ENCODE measurements around the gene HDAC8.

HDAC8 gene

DNA sequence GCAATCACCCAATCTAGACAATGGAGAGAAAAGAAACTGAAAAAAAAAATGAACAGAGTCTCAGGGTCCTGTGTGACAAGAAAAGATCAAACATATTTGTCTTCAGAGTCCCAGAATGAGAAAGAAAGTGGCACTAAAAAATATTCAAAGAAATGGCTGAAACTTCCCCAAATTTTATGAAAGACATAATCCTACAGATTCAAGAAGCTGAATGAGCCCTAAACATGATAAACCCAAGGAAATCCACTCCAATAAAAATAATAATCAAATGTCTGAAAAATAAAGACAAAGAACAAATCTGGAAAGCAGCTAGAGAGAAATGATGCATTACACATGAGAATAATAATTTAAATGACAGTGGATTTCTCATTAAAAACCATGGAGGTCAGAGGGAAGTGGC, 136.6 kb downstream of the HDAC8 start:
- H3K27me3 ChIP-seq (replicated peaks; ENCODE audit: insufficient read depth, low read length): no peaks in the 10 kb centered on the region

DNA sequence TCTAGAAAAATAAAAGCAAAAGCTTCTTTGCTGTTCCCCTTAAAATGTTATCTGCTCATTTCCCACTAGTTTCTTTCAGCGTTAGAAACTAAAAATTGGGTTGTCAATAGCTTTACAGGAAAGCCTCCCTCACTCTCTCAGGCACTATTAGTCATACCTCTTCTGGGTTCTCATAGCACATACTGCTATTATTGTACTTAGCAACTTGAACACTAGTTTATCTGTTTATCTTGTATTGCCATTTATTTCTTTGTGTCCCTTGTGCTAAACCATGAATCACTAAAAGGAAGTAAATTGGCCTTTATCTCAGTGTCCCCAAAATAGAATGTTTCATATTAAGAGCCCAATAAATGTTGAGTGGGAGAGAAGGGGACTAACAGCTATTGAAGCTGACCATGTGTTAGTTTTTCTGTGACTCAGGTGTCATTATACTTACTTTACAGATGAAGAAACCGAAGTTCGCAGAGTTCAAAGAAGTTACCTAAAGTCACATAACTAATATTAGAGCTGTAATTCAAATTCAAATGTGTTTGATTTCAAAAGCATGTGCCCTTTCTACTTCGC, 142.2 kb downstream of the HDAC8 start:
- Histone ChIP-seq H4K20me1 (ENCODE audit: insufficient read depth, low read length) (no peaks in the 10 kb centered on the region), H2AFZ (ENCODE audit: low read length) (no peak overlapping the region), H3K9me3 (replicated peaks; ENCODE audit: insufficient read depth, low read length) (no peaks in the 10 kb centered on the region), H3K36me3 (replicated peaks; ENCODE audit: insufficient read depth, low read length) (no peaks in the 10 kb centered on the region), H3F3A (ENCODE audit: insufficient read depth, low read length) (no peaks in the 10 kb centered on the region), H3K4me3 (ENCODE audit: low read length) (no peak overlapping the region), H3K9me2 (replicated peaks; ENCODE audit: insufficient read depth, low read length) (no peaks in the 10 kb centered on the region), H3K27ac (ENCODE audit: low read length) (no peak overlapping the region), H3K4me2 (ENCODE audit: low read depth, low read length) (no peak overlapping the region), H3K27me3 (replicated peaks; ENCODE audit: insufficient read depth, low read length) (no peaks in the 10 kb centered on the region), H3K79me2 (ENCODE audit: low read length) (no peaks in the 10 kb centered on the region), H3K4me1 (ENCODE audit: low read length) (no peaks in the 10 kb centered on the region), H3K9ac (ENCODE audit: low read length) (no peak overlapping the region)
- TF ChIP-seq, protein P1, sequence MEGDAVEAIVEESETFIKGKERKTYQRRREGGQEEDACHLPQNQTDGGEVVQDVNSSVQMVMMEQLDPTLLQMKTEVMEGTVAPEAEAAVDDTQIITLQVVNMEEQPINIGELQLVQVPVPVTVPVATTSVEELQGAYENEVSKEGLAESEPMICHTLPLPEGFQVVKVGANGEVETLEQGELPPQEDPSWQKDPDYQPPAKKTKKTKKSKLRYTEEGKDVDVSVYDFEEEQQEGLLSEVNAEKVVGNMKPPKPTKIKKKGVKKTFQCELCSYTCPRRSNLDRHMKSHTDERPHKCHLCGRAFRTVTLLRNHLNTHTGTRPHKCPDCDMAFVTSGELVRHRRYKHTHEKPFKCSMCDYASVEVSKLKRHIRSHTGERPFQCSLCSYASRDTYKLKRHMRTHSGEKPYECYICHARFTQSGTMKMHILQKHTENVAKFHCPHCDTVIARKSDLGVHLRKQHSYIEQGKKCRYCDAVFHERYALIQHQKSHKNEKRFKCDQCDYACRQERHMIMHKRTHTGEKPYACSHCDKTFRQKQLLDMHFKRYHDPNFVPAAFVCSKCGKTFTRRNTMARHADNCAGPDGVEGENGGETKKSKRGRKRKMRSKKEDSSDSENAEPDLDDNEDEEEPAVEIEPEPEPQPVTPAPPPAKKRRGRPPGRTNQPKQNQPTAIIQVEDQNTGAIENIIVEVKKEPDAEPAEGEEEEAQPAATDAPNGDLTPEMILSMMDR (IDR thresholded peaks at IDR 0.05; ENCODE audit: low read length): no peak
- TF ChIP-seq EZH2 (optimal IDR thresholded peaks at IDR 0.05; ENCODE audit: low read depth, low read length): no peak
- no peak for TF ChIP-seq EZH2phosphoT487 (IDR thresholded peaks at IDR 0.05; ENCODE audit: low read length)
- no peak for DNase-seq

More for the DNA sequence above, 136.6 kb downstream of the HDAC8 start:
- no peaks in the 10 kb centered on the region for H3K9me3 ChIP-seq (replicated peaks; ENCODE audit: insufficient read depth, low read length)
- H3K27ac ChIP-seq (ENCODE audit: low read length): no peak overlapping the region
- H3K4me2 ChIP-seq (ENCODE audit: low read depth, low read length): no peak overlapping the region
- H4K20me1 ChIP-seq (ENCODE audit: insufficient read depth, low read length): no peaks in the 10 kb centered on the region
- no peak for DNase-seq
- H3K9ac ChIP-seq (ENCODE audit: low read length): no peak overlapping the region
- no peaks in the 10 kb centered on the region for H3K79me2 ChIP-seq (ENCODE audit: low read length)
- no peaks in the 10 kb centered on the region for H3K36me3 ChIP-seq (replicated peaks; ENCODE audit: insufficient read depth, low read length)
- H2AFZ ChIP-seq (ENCODE audit: low read length): no peak overlapping the region
- H3K4me1 ChIP-seq (ENCODE audit: low read length): no peaks in the 10 kb centered on the region
- no peak for TF ChIP-seq EZH2 (optimal IDR thresholded peaks at IDR 0.05; ENCODE audit: low read depth, low read length)
- TF ChIP-seq EZH2phosphoT487 (IDR thresholded peaks at IDR 0.05; ENCODE audit: low read length): no peak
- TF ChIP-seq, protein P1 (IDR thresholded peaks at IDR 0.05; ENCODE audit: low read length): no peak
- H3K9me2 ChIP-seq (replicated peaks; ENCODE audit: insufficient read depth, low read length): no peaks in the 10 kb centered on the region
- H3K4me3 ChIP-seq (ENCODE audit: low read length): no peak overlapping the region
- H3F3A ChIP-seq (ENCODE audit: insufficient read depth, low read length): no peaks in the 10 kb centered on the region

- Histone ChIP-seq H3K9ac (ENCODE audit: low read length) (no peak overlapping the region), H3K4me2 (ENCODE audit: low read depth, low read length) (no peak overlapping the region), H2AFZ (ENCODE audit: low read length) (no peak overlapping the region), H3K9me3 (replicated peaks; ENCODE audit: insufficient read depth, low read length) (no peaks in the 10 kb centered on the region), H3K4me1 (ENCODE audit: low read length) (no peaks in the 10 kb centered on the region), H3F3A (ENCODE audit: insufficient read depth, low read length) (no peaks in the 10 kb centered on the region), H4K20me1 (ENCODE audit: insufficient read depth, low read length) (no peaks in the 10 kb centered on the region), H3K4me3 (ENCODE audit: low read length) (no peak overlapping the region), H3K27me3 (replicated peaks; ENCODE audit: insufficient read depth, low read length) (no peaks in the 10 kb centered on the region), H3K36me3 (replicated peaks; ENCODE audit: insufficient read depth, low read length) (no peaks in the 10 kb centered on the region), H3K27ac (ENCODE audit: low read length) (no peak overlapping the region), H3K79me2 (ENCODE audit: low read length) (no peaks in the 10 kb centered on the region), H3K9me2 (replicated peaks; ENCODE audit: insufficient read depth, low read length) (no peaks in the 10 kb centered on the region)
- no peak for DNase-seq
- TF ChIP-seq EZH2 (optimal IDR thresholded peaks at IDR 0.05; ENCODE audit: low read depth, low read length): no peak
- TF ChIP-seq, protein P1 (IDR thresholded peaks at IDR 0.05; ENCODE audit: low read length): no peak
- TF ChIP-seq EZH2phosphoT487 (IDR thresholded peaks at IDR 0.05; ENCODE audit: low read length): no peak
These were observed 150.8 kb downstream of the HDAC8 start for GRCh38 chrX:72421797-72422196.
